H1 (cell line): Measurements from ENCODE around the gene HMCN1. TPM values are rescaled to one million over a fixed set of nuclear protein-coding genes. Genes with fewer than 3 reads are reported as not detected.

Experiments
- CTCF ChIA-PET: fragments of 300-600 bp; sonication (Branson Sonifier 250); formaldehyde crosslinking; loops from one replicate; lab custom pipeline; 2021; ENCODE audit not compliant: partially characterized antibody; lab: Charles Lee
- POLR2A ChIA-PET: fragments of 300-600 bp; sonication (Branson Sonifier 250); formaldehyde crosslinking; loops from one replicate; lab custom pipeline; 2021; ENCODE audit warnings: inconsistent platforms; ENCODE audit not compliant: partially characterized antibody; lab: Charles Lee
- DNase-seq, 2 experiments: peaks; one replicate each; pipeline versions ENCODE4 v3.0.0 to v3.0.0-alpha.2; 2010 to 2022; ENCODE audit warnings: low spot score in 2 of 2, low read depth in 1 of 2, mixed read lengths in 1 of 2
- FAIRE-seq: peaks from 2 replicates; lab custom pipeline; 2011; peaks lifted over from hg19 to GRCh38; lab: Jason Lieb, UNC
- H2AFZ ChIP-seq: 2 replicates; pipeline ENCODE4 v1.8.1; 2012; ENCODE audit warnings: low read length, inconsistent platforms
- H2AK5ac ChIP-seq: 2 replicates; pipeline ENCODE4 v1.6.1; 2013; ENCODE audit warnings: low read depth, low read length
- H2BK120ac ChIP-seq: replicated peaks from 2 replicates; pipeline ENCODE3; 2013; ENCODE audit warnings: low read depth, low read length, inconsistent platforms
- H2BK12ac ChIP-seq: 2 replicates; pipeline ENCODE4 v1.6.1; 2013; ENCODE audit warnings: low read depth, low read length
- H2BK15ac ChIP-seq: 2 replicates; pipeline ENCODE4 v1.6.1; 2013; ENCODE audit warnings: low read length
- H2BK20ac ChIP-seq: 2 replicates; pipeline ENCODE4 v1.6.1; 2013; ENCODE audit warnings: low read length
- H2BK5ac ChIP-seq: 2 replicates; pipeline ENCODE4 v1.6.1; 2013; ENCODE audit warnings: low read depth, low read length
- H3K14ac ChIP-seq: 2 replicates; pipeline ENCODE4 v1.6.1; 2013; ENCODE audit warnings: inconsistent platforms; ENCODE audit not compliant: insufficient read length
- H3K18ac ChIP-seq: 2 replicates; pipeline ENCODE4 v1.6.1; 2013; ENCODE audit warnings: low read length; ENCODE audit errors: extremely low read depth
- H3K23ac ChIP-seq: 2 replicates; pipeline ENCODE4 v1.6.1; 2013; ENCODE audit warnings: inconsistent platforms; ENCODE audit not compliant: insufficient read length
- H3K23me2 ChIP-seq: 2 replicates; pipeline ENCODE4 v1.6.1; 2013; ENCODE audit warnings: low read depth, low read length
- H3K27ac ChIP-seq: 2 replicates; pipeline ENCODE4 v1.6.1; 2011; ENCODE audit warnings: low read depth, low read length, inconsistent platforms
- H3K27me3 ChIP-seq, 4 experiments: replicated peaks in 1 of 4; 1 replicate in 1 of 4; 2 replicates in 3 of 4; pipeline versions ENCODE4 v1.6.1 to v1.8.1; 2011 to 2013; ENCODE audit warnings: low read length in 3 of 4, mild to moderate bottlenecking in 3 of 4, inconsistent platforms in 2 of 4, mixed read lengths in 2 of 4, moderate library complexity in 1 of 4; ENCODE audit not compliant: control insufficient read depth in 3 of 4, insufficient read depth in 3 of 4; ENCODE audit errors: extremely low read depth in 1 of 4
- H3K36me3 ChIP-seq, 4 experiments: 2 replicates each; pipeline versions ENCODE4 v1.6.1 to v1.8.1; 2011 to 2013; ENCODE audit warnings: mild to moderate bottlenecking in 4 of 4, low read length in 3 of 4, moderate library complexity in 2 of 4, control low read depth in 1 of 4, inconsistent platforms in 1 of 4; ENCODE audit not compliant: insufficient read depth in 4 of 4, control insufficient read depth in 2 of 4
- H3K4ac ChIP-seq: replicated peaks from 2 replicates; pipeline ENCODE3; 2013; ENCODE audit warnings: low read length, low read depth, mixed read lengths, inconsistent platforms; ENCODE audit not compliant: insufficient read length
- H3K4me1 ChIP-seq, 4 experiments: replicated peaks in 1 of 4; 1 replicate in 1 of 4; 2 replicates in 3 of 4; pipeline versions ENCODE4 v1.6.1 to v1.8.1; 2011 to 2013; ENCODE audit warnings: low read length in 3 of 4, inconsistent platforms in 2 of 4, mixed read lengths in 1 of 4; ENCODE audit not compliant: insufficient read depth in 4 of 4, control insufficient read depth in 3 of 4
- H3K4me2 ChIP-seq, 2 experiments: 2 replicates each; pipeline versions ENCODE4 v1.6.1 to v1.8.1; 2011 to 2013; ENCODE audit warnings: low read depth in 2 of 2, low read length in 2 of 2, control low read depth in 1 of 2, inconsistent platforms in 1 of 2, mild to moderate bottlenecking in 1 of 2; ENCODE audit not compliant: insufficient read depth in 1 of 2
- H3K4me3 ChIP-seq, 4 experiments: fragments of 200-600, 300-600 bp in 1 of 4; sonication (generic), shearing (Covaris generic), sonication (Bioruptor Twin) in 1 of 4; 2 replicates each; pipeline versions ENCODE4 v1.5.1 to v1.8.1; 2011 to 2016; ENCODE audit warnings: low read length in 4 of 4, low read depth in 3 of 4, control low read depth in 2 of 4, inconsistent platforms in 2 of 4, mild to moderate bottlenecking in 2 of 4, mixed read lengths in 1 of 4, moderate library complexity in 1 of 4; ENCODE audit not compliant: insufficient read depth in 2 of 4; ENCODE audit errors: extremely low read depth in 1 of 4
- H3K56ac ChIP-seq: replicated peaks from 2 replicates; pipeline ENCODE3; 2013; ENCODE audit warnings: low read depth, mild to moderate bottlenecking, mixed read lengths, low read length, inconsistent platforms; ENCODE audit not compliant: insufficient read length
- H3K79me1 ChIP-seq: 2 replicates; pipeline ENCODE4 v1.6.1; 2013; ENCODE audit warnings: low read depth, low read length, control low read depth
- H3K79me2 ChIP-seq, 2 experiments: 2 replicates each; pipeline versions ENCODE4 v1.6.1 to v1.8.1; 2012 to 2013; ENCODE audit warnings: low read length in 2 of 2, mild to moderate bottlenecking in 2 of 2, inconsistent platforms in 1 of 2; ENCODE audit not compliant: insufficient read depth in 2 of 2, control insufficient read depth in 1 of 2
- H3K9ac ChIP-seq, 4 experiments: replicated peaks in 1 of 4; 1 replicate in 1 of 4; 2 replicates in 3 of 4; pipeline versions ENCODE4 v1.6.1 to v1.8.1; 2011 to 2013; ENCODE audit warnings: low read depth in 3 of 4, low read length in 3 of 4, control low read depth in 2 of 4, mild to moderate bottlenecking in 2 of 4, moderate library complexity in 2 of 4, inconsistent platforms in 1 of 4; ENCODE audit errors: extremely low read depth in 1 of 4
- H3K9me3 ChIP-seq, 2 experiments: 2 replicates each; pipeline versions ENCODE4 v1.6.1 to v1.8.1; 2012 to 2013; ENCODE audit warnings: mild to moderate bottlenecking in 2 of 2, moderate library complexity in 2 of 2, control low read depth in 1 of 2, inconsistent platforms in 1 of 2, low read depth in 1 of 2, low read length in 1 of 2, mixed read lengths in 1 of 2; ENCODE audit not compliant: insufficient read depth in 2 of 2
- H4K20me1 ChIP-seq, 2 experiments: replicated peaks in 1 of 2; 2 replicates each; pipeline versions ENCODE3 to v1.8.1; 2011 to 2013; ENCODE audit warnings: inconsistent platforms in 2 of 2, low read length in 2 of 2, mild to moderate bottlenecking in 1 of 2; ENCODE audit not compliant: insufficient read depth in 2 of 2, control insufficient read depth in 1 of 2
- H4K5ac ChIP-seq: 2 replicates; pipeline ENCODE4 v1.6.1; 2013; ENCODE audit warnings: low read length, low read depth, mixed read lengths, inconsistent platforms; ENCODE audit not compliant: insufficient read length
- H4K8ac ChIP-seq: 2 replicates; pipeline ENCODE4 v1.8.0; 2013; ENCODE audit warnings: mild to moderate bottlenecking, moderate library complexity, low read length, inconsistent platforms; ENCODE audit not compliant: insufficient read depth; ENCODE audit errors: extremely low read depth
- H4K91ac ChIP-seq: replicated peaks from 2 replicates; pipeline ENCODE3; 2013; ENCODE audit warnings: low read length, mixed read lengths, inconsistent platforms; ENCODE audit not compliant: insufficient read length
- E2F6 ChIP-seq: IDR thresholded peaks from 2 replicates; pipeline ENCODE4 v1.6.1; 2012; ENCODE audit warnings: inconsistent platforms
- GABPA ChIP-seq: IDR thresholded peaks from 2 replicates; pipeline ENCODE4 v1.6.1; 2011; ENCODE audit warnings: mild to moderate bottlenecking, low read length, moderate library complexity, borderline replicate concordance; ENCODE audit not compliant: insufficient read depth
- HDAC2 ChIP-seq, 2 experiments: fragments of 300-600 bp in 1 of 2; sonication (generic) in 1 of 2; IDR thresholded peaks; 2 replicates each; pipeline ENCODE4 v1.6.1; 2011 to 2012; ENCODE audit warnings: low read depth in 2 of 2, low read length in 2 of 2, mild to moderate bottlenecking in 2 of 2, moderate library complexity in 2 of 2, borderline replicate concordance in 1 of 2, inconsistent platforms in 1 of 2
- SAP30 ChIP-seq: fragments of 300-600 bp; sonication (generic); IDR thresholded peaks from 2 replicates; pipeline ENCODE4 v1.7.1; 2012; ENCODE audit warnings: low read length, moderate library complexity, mild to moderate bottlenecking, inconsistent platforms; ENCODE audit not compliant: insufficient read depth, insufficient replicate concordance
- USF2 ChIP-seq: IDR thresholded peaks from 2 replicates; pipeline ENCODE4 v1.6.1; 2011; ENCODE audit warnings: low read length, improper control_type of control experiment
- YY1 ChIP-seq: IDR thresholded peaks from 2 replicates; pipeline ENCODE4 v1.6.1; 2011; ENCODE audit warnings: low read depth, mild to moderate bottlenecking, low read length
- WGBS, 2 experiments: shearing (Covaris generic) in 1 of 2; methylation state at CpG; one replicate each; pipeline versions ENCODE4 v1.1.6 to v1.1.7; 2013 to 2015; ENCODE audit warnings: low lambda C conversion rate in 2 of 2, mixed read lengths in 2 of 2, inconsistent platforms in 1 of 2, low coverage in 1 of 2, missing lambda C conversion rate in 1 of 2; ENCODE audit not compliant: insufficient replicate concordance in 2 of 2, insufficient coverage in 1 of 2, insufficient read length in 1 of 2; ENCODE audit errors: extremely low coverage in 1 of 2, missing lambda C conversion rate in 1 of 2; 5-methylcytosine and 5-hydroxymethylcytosine counted together
- polyA plus RNA-seq, 7 experiments: library from polyadenylated mRNA; depleted of rRNA in 3 of 7; stranded (reverse) in 5 of 7; unstranded in 2 of 7; fragments of >200 nt in 5 of 7; fragments of 200-250 nt in 2 of 7; gene quantifications; 1 replicate in 5 of 7; 2 replicates in 1 of 7; 4 replicates in 1 of 7; pipeline versions ENCODE4 v1.2.1 to v1.2.3, GENCODE V29; 2011 to 2013; ENCODE audit warnings: missing spikeins in 2 of 7, mixed read lengths in 2 of 7
- total RNA-seq: library from RNA; stranded (reverse); fragmentation: NEBNext Ultra II Directional; extraction: Animal tissue kit (Norgen Biotek cat#: 25700); gene quantifications from 2 replicates; pipeline ENCODE4 v1.2.1, GENCODE V29; 2021

HMCN1 gene
- total and polyA plus RNA-seq, 2 of the 8 experiments (the other 6 are each of a cell fraction or from before 2014, with no cell fraction given), result 13.8 to 14.6 TPM

GRCh38 chr1:185734929-185735700, 924 bp downstream of the HMCN1 start:
- Histone ChIP-seq H2BK5ac (no peak overlapping the region), H3K23ac (no peak overlapping the region), H2AFZ (peak overlapping the region; percentile 76; the same call in 1 of the 2 replicates), H3K27me3 (no peaks in the 10 kb centered on the region; a peak in 2 of 7 replicates), H3K4me2 (peak overlapping the region; percentile 78), H3K4me3 (peak overlapping the region; percentile 58 to 81 (median 68); a peak in 7 of 8 replicates), H4K8ac (no peak overlapping the region), H3K23me2 (peaks cover 3% of the 10 kb centered on the region; the same call in 1 of the 2 replicates), H4K5ac (no peak overlapping the region), H3K79me1 (no peaks in the 10 kb centered on the region), H2BK120ac (no peak overlapping the region), H3K27ac (no peak overlapping the region), H2AK5ac (no peak overlapping the region), H3K56ac (peak overlapping the region; percentile 32), H3K79me2 (no peaks in the 10 kb centered on the region), H3K9ac (peak overlapping the region in 1 of 4 experiments; percentile 43; a peak in 1 of 7 replicates), H3K18ac (no peak overlapping the region), H4K91ac (no peak overlapping the region), H3K9me3 (no peaks in the 10 kb centered on the region), H3K4ac (no peak overlapping the region), H2BK20ac (no peak overlapping the region), H4K20me1 (no peaks in the 10 kb centered on the region), H3K36me3 (no peaks in the 10 kb centered on the region; a peak in 1 of 8 replicates), H2BK15ac (no peak overlapping the region), H3K14ac (no peak overlapping the region), H2BK12ac (no peak overlapping the region), H3K4me1 (peaks cover 2 to 6% (median 4%) of the 10 kb centered on the region in 4 experiments; a peak in 6 of 7 replicates)
- TF ChIP-seq HDAC2 (IDR thresholded peaks at IDR 0.05; ENCODE audit: borderline replicate concordance in 1 of 2, low read depth in 2 of 2, low read length in 2 of 2), result no peak
- no peak for TF ChIP-seq GABPA
- no peak for TF ChIP-seq YY1
- no peak for TF ChIP-seq USF2
- TF ChIP-seq E2F6, result no peak
- no peak for TF ChIP-seq SAP30
- DNase-seq, result no peak
- CTCF ChIA-PET, result interaction anchor here (1.6 to 3.2 kb wide), 4 partner anchors 15 to 477 kb away, joined by 4 to 40 read pairs (median 8); no protein-coding TSS in a partner anchor
- 58% methylated on average over 10 of the region's 10 CpGs; no CpG with 5 or more reads in 1 of the 2 experiments for WGBS, 2 experiments
- FAIRE-seq, result peak; percentile 32
- POLR2A ChIA-PET, result interaction anchor here (1.0 kb wide), 1 partner anchor 8 kb away, joined by 3 read pairs; no protein-coding TSS in a partner anchor
